NCI-H1092 treated with DMSO at 0.1 percent for 48 hours (cell line): ENCODE data around the gene SSH3.
A peak's percentile ranks its signal among the peaks of the same experiment; 100 is the strongest.
"Not testable (repeated sequence)": the region's sequence is repeated elsewhere in the genome, so short reads cannot be mapped to it uniquely, and the experiment has no call there.

ENCODE experiments used
- DNase-seq: peaks from one replicate; lab custom pipeline; 2025; lab: John Stamatoyannopoulos, UW

The SSH3 gene, protein sequence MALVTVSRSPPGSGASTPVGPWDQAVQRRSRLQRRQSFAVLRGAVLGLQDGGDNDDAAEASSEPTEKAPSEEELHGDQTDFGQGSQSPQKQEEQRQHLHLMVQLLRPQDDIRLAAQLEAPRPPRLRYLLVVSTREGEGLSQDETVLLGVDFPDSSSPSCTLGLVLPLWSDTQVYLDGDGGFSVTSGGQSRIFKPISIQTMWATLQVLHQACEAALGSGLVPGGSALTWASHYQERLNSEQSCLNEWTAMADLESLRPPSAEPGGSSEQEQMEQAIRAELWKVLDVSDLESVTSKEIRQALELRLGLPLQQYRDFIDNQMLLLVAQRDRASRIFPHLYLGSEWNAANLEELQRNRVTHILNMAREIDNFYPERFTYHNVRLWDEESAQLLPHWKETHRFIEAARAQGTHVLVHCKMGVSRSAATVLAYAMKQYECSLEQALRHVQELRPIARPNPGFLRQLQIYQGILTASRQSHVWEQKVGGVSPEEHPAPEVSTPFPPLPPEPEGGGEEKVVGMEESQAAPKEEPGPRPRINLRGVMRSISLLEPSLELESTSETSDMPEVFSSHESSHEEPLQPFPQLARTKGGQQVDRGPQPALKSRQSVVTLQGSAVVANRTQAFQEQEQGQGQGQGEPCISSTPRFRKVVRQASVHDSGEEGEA

DNA sequence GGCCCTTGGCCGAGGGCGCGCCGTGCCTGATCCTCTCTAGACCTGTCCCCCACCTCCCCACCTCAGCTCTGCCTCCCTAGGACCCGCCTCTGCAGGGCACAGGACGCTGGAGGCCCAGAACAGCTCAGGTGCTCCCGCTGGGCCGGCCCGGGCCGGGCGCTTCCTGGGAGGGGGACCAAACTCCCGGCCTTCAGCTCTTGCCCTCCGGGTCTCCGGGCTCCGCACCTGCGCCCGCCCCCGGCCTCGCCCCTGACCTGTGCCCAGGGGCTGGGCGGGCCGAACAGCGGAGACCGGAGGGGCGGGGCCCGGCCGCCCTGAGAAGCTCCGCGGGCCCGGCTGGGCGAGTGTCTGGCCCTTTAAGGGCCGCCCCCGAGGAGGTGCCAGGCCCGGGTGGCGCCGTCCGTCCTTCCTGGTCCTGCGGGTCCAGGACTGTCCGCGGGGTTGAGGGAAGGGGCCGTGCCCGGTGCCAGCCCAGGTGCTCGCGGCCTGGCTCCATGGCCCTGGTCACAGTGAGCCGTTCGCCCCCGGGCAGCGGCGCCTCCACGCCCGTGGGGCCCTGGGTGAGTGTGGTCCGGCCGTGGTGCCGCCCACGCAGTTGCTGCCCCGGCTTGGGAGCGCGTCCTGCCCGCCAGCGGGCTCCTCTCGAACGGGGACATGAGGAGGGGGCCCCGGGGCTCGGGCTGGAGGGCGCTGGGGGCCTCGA lies at the start of gene SSH3:
Gene SSH3 (plus strand): TSS at position 399 of the 703 bp plus-strand sequence. CDS start 96 bp downstream, at position 495.
- peak; percentile 16 for DNase-seq

DNA sequence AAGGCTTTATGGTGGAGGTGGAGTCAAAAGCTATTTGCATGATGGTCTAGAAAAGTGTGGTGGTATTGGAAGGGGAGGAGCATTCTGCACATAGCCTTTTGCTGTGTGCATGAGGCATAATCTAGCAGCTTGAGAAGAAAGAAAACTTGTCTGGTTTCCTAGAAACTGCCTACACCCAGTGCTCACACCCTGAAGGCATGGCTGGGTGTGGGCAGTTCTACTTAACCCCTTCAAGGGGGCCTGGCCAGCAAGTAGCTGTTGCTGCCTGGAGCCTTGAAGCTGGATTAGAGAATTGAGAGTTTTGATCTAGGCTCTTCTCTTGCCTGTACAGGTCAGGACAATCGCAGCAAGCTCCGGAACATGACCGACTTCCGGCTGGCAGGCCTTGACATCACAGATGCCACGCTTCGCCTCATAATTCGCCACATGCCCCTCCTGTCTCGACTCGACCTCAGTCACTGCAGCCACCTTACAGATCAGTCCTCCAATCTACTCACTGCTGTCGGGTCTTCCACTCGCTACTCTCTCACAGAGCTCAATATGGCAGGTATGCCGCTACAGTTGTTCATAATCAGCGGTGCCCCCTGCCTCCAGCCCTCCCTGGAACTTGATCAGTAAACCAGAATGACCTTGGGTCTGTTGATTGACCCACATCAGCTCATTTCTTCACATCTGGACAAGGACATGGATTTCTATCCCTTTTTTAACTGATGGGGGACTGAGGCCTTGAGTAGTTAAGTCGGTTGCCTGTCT lies 49.3 kb upstream of the SSH3 start:
- no peak for DNase-seq

DNA sequence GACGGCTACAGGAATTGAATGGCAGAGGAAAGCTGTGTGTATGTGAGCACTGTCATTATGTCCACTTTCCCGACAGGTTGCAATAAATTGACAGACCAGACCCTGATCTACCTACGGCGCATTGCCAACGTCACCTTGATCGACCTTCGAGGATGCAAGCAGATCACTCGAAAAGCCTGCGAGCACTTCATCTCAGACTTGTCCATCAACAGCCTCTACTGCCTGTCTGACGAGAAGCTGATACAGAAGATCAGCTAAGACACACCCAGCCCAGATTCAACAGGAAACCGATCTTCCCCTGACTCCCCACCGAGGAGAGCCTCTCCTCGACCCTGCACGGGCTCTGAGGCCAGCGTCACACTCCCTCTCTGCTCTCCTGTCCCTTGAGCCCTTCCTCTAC lies 48.5 kb upstream of the SSH3 start:
- DNase-seq: no peak

DNA sequence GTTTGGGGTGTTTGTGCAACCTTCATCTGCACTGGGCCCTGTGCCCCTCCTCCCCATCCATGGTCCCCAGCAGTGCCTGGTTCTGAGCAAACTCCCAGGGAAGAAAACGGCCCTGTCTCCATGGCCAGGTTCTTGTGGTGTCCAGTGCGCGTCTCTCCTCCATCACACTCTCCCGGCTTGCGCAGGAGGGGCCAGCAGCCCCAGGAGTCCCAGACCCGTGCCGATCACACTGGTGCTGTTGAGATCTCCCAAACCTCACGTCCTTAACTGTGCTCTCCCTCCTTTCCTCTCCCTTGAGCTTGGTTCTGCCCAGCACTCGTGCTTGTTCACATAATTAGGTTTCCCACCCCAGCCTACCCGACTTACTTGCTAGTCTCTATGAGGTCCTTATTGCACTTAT lies 48.0 kb upstream of the SSH3 start:
- DNase-seq: no peak

DNA sequence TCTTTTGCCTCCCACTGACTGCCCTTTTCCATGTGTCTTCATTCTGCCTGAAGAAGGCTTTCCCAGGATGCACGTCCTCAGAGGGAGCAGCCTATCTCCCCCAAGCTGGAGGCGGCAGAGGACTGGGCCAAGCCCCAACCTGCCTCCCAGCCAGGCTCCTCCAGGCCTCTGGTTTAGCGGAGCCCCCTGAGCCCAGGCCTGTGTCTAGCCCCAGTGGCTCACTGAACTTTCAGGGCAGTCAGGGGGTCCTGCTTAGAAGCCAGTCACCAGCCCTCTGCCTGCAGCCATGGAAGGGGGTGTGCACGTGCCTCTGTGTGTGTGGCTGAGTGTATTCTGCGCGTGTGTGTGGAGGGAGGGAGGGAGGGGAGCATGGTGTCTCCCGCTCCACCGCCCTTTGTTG lies 47.5 kb upstream of the SSH3 start:
- DNase-seq: no peak

DNA sequence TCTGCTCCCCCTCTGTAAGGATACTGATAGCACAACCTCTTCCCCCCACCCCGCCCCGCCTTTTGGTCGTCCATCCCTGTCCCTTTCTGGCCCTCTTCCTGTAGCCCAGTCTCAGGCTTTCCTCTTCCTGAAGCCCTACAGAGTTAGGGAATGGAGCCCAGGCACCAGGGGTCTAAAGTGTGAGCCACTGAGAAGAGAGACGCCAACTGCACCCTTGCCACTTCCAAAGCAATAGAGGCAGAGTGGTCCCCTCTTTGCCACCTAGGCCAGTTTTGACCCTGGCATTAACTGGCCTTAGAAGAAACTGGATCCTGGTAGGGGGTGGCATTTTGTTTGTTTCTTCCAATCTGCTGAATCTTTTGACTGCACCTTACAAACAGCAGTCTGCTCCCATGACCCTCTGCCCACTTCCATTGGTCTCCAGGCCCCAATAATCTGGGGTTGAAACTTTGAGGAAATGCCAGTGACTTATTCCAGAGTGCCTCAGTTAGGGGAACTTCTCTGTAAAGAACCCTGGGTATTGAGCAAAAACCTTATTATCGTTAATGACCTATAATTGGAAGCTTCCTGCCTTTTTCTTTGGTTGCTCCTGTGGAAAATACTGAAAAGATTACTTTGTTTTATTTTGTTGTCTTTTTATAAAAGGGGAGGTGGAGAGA lies 46.7 kb upstream of the SSH3 start:
- no peak for DNase-seq

DNA sequence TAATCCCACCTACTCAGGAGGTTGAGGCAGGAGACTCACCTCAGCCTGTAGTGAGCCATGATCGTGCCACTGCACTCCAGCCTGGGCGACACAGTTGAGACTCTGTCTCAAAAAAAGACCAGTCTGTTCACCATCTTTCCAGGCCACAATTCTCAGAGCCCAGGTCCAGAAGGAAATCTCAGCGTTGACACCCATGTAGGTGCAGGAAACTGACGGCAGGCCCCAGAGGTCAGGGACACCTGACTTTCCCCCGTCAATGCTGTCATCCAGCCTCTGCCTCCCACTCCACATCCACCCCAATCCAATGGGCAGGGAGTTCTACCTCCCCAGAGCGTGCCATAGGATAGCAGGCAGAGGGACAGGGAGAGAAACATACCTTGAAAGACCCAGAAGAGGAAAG lies 42.9 kb upstream of the SSH3 start:
- DNase-seq: no peak

DNA sequence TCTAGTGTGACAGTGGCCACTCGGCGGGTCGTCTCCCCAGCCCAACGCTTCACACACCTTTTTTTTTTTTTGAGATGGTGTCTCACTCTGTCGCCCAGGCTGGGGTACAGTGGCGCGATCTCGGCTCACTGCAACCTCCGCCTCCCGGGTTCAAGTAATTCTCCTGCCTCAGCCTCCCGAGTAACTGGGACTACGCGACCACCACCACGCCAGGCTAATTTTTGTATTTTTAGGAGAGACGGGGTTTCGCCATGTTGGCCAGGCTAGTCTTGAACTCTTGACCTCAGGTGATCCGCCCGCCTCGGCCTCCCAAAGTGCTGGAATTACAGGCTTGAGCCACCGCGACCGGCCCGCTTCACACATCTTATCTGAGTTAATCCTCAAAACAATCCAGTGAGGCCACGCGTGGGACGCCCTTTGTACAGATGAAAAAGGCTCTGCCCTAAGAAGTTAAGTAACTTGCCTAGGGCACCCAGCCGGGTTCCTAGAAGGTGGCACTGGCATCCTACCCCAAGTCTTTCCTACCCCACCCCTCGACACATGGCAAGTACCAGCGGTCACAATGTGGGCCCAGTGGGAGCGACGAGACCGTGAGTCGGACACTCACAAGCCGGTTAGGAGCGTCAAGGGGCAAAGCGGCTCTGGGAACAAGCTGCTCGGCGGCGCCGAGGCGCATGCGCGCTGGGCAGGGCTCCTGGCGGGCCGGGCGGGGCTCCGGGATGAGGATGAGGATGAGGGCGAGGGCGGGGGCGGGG lies 42.3 kb upstream of the SSH3 start:
- DNase-seq: not testable (repeated sequence)

DNA sequence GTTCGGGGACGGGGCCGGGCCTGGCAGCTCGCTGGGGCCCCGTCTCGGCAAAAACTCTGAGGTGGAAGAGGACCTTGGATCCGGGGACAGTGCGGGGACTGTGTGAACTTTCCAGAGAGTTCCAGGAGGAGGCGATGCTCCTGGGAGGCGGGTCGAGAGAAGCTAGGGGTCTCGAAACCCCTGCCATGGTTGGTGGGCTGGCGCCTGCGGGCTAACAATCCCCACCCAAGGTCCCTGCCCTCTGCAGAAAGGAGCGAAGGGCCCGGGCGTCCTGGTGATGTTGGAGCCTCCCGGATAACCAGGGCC lies 41.7 kb upstream of the SSH3 start:
- no peak for DNase-seq

DNA sequence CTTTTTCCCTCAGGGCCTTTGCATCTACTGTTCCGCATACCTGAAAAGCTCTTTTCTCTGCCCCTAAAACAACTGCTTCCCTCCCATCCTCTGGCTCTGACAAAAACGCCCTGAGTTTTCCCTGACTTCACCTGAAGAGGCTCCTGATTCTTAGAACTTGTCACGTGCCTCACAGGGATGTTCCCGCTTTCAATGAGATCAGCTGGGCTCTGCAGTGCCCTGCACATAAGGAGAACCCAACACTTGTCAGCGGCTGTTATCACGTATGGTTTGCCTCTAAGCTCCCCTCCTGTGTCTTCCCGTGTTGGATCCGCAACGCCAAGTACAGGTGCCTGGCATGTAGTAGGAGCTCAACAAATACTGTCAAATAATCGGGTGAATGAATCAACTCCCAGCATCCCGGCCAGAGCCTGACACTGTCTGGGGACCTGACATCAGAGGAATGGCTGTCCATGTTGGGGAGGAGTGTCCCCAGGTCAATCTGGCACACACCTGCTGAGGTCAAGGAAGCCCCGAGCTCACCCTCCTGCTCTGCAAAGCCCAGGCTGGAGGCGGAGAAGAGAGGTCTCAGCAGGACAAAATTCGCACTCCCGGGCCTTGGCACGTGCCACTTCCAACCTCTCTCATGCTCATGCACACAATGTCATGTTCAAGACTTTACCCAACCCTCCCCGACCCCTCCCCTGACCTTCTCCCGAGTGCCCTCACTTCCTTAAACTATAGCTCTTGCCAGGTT lies 41.2 kb upstream of the SSH3 start:
- DNase-seq: no peak

DNA sequence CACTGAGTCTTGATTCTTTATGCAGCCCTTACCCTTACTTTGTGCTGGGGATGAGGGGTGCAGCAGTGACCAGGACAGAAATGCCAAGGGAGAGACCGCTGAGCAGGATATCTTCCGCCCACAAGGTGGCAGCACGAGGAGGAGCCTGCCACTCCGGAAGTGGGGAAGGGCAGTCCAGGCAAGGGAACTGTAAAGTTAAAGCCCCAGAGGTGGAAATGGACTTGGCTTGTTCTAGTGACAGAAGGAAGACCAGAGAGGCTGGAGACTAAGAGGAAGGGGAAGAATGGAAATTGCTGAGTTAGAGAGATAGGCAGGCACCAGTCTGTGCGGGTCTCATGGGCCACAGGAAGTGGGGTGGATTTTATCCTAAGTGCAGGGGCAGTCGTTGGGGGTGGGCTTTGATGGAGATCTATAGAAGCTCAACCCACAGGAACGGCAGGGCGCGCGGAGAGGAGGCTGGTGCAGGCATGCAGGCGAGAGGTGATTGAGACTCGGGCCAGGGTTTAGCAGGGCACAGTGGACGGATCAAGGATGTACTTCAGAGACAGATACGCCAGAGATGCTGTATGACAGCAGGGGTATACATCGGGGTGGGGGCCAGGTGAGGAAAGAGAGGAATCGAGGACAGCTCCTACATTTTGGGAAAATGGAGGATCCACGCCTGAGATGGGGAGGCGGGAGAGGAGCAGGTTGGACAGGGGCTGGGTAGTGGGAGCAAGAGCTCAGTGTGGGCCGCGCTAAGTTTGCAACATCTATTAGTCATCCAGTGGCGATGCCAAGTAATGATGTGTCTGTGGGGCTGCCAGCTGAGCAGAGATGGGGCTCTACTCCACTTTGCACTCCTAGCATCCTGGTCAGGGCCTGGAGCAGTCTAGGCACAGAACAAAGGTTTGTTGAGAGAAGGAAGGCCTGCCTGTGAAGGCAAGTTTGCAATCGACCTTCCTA lies 40.3 kb upstream of the SSH3 start:
- peak; percentile 76 for DNase-seq

DNA sequence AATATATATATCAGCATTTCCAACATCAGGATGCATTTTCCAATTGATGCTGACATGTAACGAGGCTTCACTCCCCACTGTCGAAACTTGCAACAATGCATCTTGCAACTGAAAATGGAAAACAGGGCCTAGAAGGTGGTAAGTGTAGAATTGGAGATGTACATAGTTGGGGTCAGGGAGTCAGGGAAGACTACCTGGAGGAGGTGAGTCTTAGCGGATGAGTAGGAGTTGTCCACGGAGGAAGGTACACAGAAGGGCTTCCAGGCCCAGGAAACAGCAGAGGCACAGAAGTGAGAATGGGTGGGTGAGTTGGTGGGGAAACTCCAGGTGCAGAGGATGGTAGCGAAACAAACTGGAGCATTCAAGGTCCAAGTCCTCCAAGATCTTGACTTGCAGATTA lies 39.1 kb upstream of the SSH3 start:
- DNase-seq: no peak

DNA sequence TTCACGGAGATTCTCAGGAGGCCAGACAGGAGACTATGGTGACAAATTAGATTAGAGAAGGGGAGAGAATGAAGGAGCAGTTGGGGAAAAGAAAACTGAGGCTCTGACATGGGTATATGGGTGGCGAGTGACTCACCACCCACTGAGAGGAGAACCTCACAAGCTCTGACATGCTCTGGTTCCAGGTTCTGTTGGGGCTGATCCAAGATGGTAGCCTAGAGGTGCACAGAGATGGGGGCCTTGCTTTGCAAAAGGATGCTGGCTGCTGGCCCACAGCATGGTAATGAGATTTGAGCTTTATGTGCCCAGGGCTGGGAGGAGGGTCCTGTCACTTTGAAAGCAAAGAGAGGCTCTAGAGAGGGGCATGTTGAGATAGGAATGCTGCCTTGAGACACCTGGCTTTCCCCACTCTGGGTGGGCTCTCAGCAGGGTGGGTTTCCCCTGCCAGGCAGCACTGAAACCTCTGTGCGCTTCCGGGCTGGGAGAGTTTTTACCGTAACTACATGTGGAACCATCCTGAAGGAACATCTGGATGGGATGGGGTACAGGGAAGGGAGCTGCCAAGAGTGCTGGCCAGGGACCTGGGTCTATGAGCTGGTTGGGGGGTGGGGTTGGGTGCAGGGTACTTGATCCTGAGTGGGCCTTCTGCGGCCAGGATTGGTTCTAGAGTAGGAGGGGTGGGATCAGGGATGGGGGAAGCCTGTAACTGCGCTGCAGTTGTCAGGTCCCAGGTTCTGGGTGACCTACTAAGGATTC lies 38.3 kb upstream of the SSH3 start:
- DNase-seq: no peak

DNA sequence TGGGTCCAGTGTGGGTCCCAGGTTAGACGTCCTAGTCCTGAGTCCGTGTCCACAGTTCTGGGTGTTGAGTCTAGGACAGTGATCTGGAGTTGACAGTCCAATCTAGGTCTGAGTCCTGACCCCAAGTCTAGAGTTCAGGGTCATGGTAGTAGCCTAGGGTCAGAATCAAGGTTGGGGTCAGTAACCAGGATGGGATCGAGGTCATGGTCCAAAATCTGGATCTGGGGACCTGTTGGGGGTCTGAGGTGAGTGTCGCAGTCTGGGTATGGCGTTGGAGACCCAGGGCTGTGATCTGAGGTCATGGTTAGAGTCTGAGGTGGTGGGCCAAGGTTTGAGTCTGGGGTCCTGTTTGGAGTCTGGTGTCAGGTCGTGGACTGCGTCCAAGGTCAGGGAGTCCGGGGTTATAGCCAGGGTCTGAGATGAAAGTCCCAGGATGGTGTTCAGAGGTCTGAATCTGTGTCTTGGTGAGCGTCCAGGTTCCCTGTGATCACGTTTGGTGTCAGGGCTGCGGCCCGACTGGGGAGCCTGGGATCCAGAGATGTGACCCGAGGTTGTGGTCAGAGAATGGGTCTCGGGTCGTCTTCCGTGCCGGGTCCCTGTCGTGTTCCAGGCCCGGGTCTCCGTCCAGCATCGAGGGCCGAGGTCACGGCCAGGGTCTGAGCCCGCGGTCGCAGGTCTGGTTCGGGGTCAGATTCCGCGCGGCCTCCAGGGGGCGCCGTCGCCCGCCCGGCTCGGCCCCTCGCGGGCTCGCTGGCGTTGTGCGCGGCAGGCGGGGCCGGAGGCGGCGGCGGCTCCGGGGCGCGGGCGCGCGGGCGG lies 37.5 kb upstream of the SSH3 start:
- DNase-seq: peak; percentile 62

DNA sequence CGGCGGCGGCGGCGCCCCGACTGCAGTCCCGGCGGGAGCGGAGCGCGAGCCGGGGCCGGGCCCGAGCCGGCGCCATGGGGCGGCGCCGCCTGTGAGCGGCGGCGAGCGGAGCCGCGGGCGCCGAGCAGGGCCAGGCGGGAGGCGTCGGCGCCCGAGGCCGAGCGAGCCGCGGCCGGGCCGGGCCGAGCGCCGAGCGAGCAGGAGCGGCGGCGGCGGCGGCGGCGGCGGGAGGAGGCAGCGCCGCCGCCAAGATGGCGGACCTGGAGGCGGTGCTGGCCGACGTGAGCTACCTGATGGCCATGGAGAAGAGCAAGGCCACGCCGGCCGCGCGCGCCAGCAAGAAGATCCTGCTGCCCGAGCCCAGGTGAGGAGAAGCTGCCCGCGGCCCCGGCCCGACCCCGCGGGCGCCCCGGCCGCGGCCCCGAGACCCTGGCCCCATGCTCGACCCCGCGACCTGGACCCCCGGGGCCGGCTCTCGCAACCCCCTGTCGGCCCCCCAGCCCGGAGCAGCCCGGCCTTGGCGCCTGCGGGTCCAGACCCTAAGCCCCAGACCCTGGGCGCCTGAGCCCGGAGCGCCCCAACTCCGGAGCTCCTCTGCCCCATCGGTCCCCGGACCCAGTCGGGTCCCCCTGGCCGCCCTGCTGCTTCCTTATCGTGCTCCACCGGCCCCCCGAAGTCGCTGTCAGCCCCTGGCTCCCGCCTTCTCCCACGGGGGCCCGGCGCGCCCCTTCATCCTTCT lies 36.7 kb upstream of the SSH3 start, which contains the start of gene GRK2:
Gene GRK2 (plus strand): TSS at position 25 of the 739 bp plus-strand sequence. CDS start 227 bp downstream, at position 252.
- peak; percentile 54 for DNase-seq

DNA sequence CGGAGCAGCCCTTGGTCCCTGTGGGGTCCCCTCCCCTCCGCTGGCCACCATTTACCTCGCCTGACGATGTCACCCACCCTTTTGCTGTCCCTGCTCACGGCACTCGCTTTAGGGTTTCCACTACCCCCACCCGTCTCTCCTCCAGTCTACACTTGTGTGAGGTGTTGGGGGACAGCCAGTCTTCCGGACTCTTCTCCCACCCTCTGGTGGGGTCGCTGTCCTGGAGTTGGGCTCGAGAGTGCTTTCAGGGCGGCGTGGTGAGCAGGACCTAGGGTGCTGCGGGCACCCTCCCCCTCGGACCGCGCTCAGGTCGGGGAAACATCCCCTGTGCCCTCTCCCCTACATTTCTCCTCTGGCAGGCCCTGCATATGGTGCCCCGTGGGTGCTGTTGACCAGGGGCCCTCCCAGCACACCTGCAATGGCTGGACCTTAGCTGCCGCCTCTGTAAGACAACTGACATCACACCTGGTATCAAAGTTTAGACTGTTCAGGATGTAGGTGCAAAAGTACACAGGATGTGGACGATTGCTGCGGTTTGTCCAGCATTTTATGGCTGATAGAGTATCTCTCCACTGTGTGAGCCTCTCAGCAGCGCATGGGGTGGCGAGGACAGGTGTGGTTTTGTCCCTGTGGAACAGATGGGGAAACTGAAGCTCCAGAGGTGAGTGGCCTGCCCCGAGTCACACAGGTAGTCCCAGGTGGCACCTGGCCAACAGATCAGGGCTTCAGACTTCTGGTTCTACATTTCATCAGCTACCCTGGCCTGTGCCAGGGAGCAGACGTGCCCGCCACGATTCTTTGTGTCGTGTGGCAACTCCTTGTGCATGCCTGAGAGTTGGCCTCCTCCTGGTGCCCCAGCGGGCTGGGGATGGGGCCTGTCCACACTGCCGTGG lies 35.9 kb upstream of the SSH3 start:
- no peak for DNase-seq
